Astrocyte of the hippocampus (primary cell): Measurements from ENCODE around the gene TRUB1.
A peak's percentile ranks its signal among the peaks of the same experiment; 100 is the strongest.
"Not testable (repeated sequence)": the region's sequence is repeated elsewhere in the genome, so short reads cannot be mapped to it uniquely, and the experiment has no call there.

Experiments
- DNase-seq: peaks from one replicate; pipeline ENCODE4 v3.0.0; 2011; ENCODE audit warnings: low read depth, low spot score

TRUB1 gene

DNA sequence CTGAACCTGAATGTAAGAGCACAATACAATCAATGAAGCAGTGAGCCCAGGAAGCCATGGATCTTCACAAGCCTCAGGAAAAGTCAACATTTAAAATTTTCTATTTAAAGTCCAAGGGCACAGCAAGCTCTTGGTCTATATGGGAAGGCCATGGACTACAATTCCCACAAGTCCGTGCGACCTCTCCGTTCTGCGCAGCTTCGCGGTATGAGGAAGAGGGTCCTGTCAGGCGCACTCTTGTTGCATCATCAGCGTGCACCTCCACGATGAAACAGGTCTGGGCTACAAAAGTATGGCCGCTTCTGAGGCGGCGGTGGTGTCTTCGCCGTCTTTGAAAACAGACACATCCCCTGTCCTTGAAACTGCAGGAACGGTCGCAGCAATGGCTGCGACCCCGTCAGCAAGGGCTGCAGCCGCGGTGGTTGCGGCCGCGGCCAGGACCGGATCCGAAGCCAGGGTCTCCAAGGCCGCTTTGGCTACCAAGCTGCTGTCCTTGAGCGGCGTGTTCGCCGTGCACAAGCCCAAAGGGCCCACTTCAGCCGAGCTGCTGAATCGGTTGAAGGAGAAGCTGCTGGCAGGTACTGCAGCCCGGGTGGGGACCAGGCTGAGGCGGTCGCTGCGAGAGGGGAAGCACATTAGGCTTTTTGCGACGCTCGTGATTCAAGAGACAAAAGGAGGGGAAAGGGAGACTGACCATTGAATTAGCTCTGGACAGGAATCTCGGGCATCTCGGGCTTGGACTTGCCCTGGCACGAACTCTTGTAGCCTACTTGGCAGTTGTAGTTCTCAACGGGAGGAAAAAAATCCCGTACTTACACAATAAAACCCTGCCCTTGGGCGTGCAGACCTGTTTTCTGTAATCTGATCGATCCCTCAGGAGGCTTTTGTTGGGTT lies at the start of gene TRUB1:
TRUB1 (plus strand) TSS at position 234 of the 894 bp plus-strand sequence; CDS start at position 293, 59 bp downstream.
- peak; percentile 98 for DNase-seq

DNA sequence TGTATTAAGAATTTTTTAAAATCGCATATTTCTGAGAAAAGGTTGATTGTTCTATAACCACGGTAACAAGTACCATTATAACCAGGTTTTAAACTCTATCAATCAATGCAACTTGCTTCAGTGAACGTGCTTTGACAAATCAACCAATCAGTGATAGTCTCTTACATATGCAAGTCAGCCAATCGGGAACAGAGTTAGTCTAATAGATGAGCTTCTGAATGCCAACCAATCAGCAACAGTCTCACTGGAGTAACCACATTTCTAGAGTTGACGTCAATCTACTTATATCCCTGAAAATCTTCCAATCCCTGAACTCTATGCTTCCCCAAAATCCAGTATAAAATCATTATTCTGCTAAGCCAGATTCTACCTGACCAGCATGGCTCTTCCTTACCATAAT lies 44.7 kb upstream of the TRUB1 start:
- no peak for DNase-seq

DNA sequence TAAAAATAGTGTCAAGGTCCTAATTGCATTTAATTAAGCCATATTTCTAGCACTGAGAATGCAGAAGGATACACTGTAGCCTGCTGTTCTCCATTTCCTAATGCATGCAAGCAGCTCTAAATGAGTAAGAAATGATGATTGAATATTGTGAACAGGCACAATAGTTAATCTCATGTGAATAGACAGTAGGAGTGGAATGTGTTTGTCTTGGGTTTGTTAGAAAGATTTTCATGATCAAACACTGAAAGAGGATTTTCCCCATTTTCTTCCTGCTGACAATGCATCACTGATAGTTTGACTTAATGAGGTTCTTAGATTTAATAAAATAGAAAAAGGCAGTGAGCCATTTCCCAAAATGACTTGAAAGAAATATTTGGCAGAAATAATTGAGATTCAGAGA lies 43.1 kb upstream of the TRUB1 start:
- no peak for DNase-seq

DNA sequence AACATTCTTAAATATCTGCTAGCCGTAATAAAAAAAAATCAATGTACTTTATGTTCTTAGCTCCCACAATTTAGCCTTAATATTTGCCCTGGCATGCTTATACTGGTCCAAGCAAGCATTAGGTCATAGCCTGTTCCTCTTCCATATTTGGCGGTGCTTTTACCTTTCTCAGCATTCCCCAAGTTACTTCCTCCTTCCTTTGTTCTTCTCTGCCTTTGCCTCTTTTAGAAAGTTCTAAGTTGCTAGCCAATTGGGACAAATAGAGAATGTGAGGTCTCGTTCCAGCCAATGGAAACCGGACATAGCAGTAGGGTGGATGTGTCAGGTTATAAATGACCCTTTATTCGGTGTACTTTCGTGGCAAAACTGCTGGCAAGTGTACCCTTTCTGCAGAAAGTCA lies 41.0 kb upstream of the TRUB1 start:
- DNase-seq, result not testable (repeated sequence)

DNA sequence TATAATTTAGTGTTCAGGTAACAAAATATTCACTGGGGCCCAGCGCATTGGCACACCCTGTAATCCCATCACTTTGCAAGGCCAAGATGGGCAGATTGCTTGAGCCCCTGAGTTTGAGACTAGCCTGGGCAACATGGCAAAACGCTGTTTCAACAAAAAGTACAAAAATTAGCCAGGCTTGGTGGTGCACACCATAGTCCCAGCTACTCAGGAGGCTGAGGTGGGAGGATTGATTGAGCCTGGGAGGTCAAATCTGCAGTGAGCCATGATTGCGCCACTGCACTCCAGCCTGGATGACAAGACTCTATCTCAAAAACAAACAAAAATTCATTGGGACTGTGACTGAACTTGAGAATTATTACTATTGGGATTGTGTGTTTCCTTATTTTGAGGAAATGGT lies 40.4 kb upstream of the TRUB1 start:
- no peak for DNase-seq

DNA sequence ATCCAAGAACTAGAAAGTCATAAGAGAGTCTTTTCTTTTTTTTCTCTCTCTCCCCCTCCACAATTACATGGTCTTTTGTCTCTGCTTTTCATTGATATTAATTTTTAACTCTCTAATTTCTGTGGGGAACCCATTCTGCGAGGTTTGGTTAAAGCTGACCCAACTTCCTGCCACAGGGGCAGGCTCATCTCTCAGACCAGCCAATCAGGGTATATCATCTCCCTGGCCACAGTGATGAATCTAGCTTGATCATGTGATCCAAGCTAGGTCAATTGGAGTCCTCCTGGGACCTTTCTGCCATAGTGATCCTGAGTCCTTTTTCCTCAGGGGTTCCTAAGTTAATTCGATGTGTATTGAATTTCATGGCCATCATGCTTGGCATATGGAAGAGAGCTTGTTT lies 38.0 kb upstream of the TRUB1 start:
- DNase-seq, result no peak

DNA sequence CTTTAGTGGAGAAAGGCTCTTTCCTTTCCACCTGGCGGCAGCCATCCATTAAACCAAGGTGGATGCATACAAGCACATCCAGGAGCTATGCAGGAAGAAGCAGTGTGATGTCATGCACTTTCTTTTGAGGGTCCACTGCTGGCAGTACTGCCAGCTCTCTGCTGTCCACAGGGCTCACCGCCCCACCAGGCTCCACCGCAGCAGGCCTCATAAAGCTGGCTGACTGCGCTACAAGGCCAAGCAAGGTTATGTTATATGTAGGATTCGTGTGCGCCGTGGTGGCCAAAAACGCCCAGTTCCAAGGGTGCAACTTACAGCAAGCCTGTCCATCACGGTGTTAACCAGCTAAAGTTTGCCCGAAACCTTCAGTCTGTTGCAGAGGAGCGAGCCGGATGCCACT lies 37.3 kb upstream of the TRUB1 start:
- no peak for DNase-seq

DNA sequence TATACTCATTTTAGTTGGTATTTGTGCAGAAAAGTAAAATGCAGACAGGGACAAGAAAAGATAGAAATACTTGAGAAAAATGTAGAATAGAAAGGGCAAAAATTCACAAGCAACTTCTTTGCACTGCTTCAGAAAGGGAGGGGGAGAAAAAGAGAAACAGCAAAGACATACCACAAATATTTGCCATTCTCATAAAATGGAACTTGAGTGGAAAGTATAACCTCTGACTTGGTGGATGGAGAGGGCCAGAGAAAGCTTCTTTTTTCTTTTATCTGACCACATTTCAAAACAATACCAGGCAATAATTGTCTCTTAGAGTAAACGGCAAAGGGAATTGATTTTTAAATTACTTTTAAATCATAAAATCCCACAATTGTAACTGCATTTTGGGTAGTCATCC lies 35.8 kb upstream of the TRUB1 start:
- peak; percentile 49 for DNase-seq

DNA sequence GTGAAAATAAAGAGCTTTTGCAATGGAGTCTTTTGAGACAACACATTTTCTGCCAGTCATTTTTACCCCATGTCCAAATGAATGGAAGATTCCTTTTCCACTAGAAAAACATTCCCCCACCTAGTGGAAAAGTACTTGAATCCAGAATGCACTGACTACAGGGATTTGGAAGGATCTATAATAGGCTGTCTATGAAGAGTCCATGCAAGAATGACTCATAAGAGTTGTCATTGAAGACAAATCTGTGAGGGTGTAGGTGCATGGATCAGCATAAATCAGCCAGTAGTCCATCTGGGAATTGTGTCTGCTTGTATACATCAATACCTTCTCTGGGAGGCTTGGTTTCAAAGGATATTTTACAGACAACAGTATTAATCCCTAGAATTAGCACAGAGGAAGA lies 32.5 kb upstream of the TRUB1 start:
- DNase-seq, result peak; percentile 31

DNA sequence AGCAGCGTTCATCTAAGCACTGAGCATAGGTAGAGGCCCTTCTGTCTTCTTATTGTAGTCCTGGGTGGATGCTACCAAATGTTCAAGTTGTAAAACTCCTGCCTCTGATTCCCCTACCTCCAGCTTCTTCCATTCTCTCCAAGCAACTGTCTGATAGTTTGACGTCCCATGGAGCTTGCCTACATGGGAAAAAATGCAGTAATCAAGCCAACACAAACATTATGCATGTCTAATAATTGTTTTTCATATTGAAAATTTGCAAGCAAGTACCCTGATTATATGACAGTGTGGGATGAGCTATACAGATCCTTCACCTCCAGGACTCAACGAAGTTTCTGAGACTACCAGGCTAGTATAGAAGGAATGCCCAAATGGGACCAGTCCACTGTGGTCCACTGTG lies 31.0 kb upstream of the TRUB1 start:
- DNase-seq, result no peak

DNA sequence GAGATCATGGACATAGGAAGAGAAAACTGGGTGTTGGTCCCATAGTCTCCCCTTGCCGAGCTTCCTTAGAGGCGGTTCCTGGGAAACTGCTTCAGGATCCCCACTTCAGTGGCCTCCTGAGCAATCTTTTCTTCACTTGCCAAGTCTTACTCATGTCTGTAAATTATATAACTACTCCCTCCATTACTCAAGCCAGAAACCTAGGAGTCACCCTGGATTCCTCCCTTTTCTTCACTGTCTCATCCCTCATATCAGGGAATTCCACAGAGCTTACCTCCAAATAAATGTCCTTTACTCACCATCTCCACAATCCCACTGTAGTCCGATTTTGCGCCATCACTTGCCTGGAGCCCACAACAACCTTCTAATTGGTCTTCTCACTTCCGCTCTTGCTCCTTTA lies 29.1 kb upstream of the TRUB1 start:
- no peak for DNase-seq

DNA sequence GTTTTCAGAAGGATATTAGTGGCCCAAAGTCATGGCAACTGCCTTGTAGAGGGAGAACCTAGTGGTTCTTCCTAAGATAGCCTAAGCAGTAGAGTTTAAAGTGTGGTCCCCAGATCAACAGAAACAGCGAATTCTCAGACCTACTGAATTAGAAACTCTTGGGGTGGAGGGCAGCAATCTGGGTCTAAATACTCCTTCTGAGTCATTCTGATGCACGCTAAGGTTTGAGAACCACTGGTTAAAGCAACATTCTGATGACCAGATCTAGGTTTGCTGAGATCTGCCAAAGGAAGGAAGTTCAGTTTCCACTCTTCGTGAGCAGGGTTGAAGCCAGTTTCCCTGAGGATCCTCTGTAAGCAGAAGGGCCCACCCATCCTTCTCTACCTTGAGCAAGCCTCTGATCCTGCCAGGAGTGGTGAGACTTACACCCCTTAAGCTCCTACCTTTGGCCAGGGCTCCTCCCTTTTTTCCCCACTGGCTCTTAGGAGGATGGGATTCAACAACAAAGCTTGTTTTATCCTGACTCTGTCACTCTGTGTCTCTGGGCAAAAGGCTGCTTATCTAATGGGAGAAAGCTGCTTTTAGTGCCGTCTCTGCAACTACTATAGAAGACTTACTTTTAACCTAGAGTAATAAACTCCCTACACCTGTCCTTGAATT lies 26.8 kb upstream of the TRUB1 start:
- DNase-seq, result no peak

DNA sequence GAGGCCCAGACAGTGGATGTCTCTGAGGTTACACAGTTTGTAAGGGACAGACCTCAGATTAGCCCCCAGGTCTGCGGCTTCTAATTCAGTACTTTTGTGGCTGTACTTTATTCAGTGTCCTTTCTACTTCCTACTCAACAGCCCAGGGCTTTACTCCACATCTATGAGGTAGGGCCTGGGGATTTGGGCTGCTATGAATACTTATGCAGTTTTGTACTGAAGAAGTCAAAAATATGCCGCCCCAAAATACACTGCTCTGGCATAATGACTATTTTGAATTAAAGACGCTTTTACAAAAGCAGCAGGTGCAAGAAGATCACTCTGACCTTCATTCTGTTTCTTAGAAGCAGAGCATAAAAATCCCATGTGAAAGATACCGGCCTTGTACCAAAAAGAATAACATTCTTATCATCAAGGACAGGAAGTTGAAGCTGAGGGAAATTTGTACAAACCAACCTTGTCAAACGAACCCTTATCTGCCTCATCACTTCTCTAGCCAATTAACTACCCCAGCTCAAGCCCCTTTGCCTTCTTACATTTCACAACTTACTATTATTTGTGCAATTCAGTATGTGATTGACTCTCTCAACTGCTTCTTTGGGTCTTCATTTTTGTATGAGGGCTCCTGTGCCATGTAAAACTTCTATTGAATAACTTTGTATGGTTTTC lies 26.1 kb upstream of the TRUB1 start:
- no peak for DNase-seq

DNA sequence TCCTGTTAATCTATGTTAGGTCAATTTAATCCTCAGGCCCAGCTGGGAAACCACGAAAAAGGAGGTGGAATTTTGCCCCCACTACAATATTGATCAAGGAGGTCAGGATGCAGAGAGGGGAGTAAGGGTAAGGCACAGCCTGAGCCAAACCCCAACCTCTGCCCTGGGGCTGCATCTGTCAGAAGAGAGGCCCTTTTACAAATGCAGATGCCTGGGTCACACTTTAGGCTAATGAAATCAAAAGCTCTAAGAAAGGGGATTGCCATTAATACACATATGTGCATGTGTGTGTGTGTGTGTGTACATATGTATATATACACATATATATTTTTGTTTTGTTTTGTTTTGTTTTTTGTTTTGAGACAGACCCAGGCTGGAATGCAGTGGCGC lies 25.5 kb upstream of the TRUB1 start:
- no peak for DNase-seq

DNA sequence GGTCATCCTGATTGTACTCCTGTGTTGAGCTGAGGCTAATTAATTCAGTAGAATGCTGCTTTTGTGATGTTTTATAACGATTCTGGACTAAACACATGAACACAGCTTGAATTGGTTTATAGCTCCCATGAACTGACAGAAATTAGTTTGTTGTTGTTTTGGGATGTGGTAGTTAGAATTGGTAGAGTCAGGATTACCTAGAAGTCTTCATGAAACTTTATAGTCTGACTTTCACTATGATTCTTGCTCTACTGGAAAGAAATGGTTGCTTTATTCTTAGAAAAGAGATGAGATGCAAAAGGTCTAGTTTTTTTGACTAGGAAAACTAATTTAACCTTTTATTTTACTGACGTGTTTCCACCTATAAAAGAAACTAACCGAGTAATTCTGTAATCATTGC lies 23.4 kb upstream of the TRUB1 start:
- DNase-seq, result no peak

DNA sequence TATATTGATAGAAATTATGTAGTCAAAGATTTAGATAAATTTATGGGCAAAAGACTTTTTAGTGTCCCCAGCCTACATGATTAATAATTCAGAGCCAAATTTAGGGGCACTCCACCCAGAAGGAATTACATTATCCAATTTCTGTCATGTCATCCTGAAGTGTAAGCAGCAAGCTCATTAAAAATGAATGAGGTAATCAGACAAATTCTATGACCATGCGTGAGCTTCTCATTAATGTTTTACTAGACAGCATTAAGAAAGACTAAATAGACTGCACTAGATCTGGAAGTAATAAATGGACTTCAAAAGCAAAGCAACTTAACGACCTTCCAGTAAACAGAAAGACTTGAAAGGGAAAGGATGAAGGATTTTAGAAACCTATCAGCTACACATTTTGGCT lies 22.7 kb upstream of the TRUB1 start:
- no peak for DNase-seq

DNA sequence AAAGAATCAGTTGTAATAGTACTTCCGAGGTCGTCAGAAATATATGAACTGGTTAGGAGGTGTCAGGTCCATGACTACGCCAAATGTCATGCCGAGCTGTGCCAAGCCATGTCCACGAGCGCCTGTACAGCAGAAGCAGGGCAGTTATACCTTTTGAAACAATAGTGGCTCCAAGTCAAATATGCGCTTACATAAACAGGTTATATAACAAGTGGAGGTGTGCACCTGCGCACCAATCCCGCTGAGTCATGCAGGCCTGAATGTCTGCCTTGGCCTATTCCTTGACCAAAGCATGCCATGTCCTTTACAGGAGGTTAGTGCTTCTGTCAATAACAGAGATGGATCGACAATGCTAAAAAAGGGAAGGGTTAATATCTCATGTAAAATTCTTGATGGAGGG lies 21.3 kb upstream of the TRUB1 start:
- DNase-seq, result no peak

DNA sequence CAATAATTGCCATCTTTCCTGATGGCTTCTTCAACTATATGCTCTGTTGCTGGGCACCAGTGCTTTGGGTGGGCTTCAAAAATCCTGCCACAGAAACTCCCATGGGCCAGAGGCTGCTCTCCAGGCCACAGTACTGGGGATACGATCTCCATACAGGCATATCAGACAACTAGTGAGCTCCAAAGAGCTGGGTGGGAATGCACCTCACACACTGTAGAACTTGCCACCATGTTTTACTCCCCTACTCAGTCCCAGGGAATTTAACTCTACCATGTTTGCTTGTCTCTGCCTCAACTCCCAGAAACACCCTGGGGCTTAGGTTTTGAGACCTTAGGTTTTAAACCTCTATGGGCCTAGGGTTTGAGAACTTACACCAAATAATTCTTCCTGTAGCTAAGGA lies 20.5 kb upstream of the TRUB1 start:
- DNase-seq, result no peak

DNA sequence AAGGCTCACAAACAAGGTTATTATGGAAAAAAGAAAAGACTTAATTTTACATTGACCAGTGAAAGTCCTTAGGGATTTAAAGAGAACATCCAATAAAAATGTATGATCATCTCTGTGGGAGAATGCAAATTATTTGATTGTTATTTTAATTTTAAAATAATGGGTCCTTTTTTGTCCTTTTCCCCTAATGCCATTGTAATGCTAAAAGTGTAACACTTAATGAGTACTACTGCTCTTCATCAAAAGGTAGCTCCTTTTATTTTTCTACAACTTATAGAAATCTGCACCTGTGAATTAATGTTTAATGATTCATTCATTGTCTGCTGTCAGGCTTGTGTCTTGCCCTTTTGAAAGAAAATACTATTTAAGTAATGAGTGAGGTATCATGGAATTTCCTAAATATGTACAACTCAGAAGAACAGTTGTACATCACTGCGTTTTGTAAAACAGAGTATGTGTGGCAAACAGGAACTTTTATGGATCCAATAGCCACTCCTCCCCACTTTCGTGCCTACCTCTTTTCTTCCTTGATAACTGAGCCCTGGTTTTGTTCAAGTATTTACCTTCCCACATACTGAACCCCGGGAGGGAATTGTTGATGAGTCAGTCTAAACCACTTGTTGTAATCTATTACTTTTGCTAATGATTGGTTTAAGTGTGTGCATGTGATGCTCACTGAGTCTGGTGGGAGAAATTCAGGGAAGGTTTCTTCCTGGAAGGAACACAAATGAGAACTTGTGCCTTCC lies 19.9 kb upstream of the TRUB1 start:
- peak; percentile 86 for DNase-seq

DNA sequence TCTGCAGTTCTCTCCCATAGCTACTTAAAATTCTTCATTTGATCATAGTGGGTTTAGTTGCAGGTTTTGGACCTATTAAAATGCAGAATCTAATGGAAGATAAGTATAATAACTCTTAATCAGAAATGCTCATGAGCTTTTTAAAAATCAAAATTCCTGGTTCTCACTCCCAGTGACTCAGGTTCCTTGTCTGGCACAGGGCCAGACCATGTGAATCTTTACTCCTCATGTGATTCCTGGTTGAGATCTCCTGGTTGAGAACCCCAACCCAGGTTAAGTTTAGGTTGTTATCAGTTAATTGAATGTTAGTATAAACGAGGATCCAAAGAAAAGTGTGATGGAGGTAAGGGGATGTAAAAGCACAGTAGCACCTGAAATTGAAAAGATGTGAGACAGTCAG lies 17.5 kb upstream of the TRUB1 start:
- DNase-seq, result no peak

DNA sequence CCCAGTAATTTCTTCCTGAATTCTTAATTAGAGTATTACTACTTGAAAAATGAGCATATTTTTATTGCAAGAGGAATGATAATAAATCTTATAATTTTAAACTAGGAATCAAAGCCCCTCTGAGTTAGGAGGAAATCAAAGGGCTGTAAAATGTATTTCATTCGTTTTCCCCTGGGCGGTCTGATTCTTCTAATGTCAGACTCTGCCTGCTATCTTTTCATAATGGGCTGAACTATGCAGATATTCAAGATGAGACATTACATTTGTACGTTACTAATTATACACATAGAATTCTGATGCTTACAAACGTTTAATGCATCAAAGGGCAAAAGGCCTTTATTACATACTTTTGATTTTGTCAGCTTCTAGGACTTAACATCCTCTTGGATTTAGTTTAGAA lies 16.0 kb upstream of the TRUB1 start:
- DNase-seq, result no peak

DNA sequence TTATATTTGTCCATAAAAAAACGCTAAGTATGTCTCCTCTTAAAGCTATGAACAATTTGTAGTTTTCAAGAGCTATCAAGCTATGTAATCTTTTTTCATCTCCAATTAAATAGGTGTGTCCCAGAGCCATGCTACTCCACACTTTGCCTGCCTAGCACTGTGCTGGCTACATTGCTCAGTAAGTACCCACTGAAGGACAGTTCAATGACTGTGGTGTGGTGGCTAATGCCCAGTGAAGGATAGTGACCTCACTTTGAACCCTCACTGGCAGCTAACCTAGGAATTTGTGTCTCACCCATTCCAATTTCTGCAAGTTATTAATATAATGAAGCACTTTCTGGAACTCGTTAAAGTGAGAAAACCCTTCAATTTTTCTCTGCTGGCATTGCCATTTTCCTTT lies 14.4 kb upstream of the TRUB1 start:
- no peak for DNase-seq
